DND-41 (cell line): ENCODE data around the gene ERGIC1.

ENCODE experiments used
- ATAC-seq: fragments of 200-7000 bp; cut with Tn5 transposase; 3 replicates; pipeline ENCODE4 v1.9.1; 2021; ENCODE audit warnings: low read depth; ENCODE audit not compliant: insufficient read depth
- DNase-seq: peaks from one replicate; pipeline ENCODE4 v3.0.0-alpha.2; 2020
- H2AFZ ChIP-seq: 2 replicates; pipeline ENCODE4 v1.6.0; 2012; ENCODE audit warnings: low read depth, low read length
- H3K27ac ChIP-seq: 2 replicates; pipeline ENCODE4 v1.5.1; 2012; ENCODE audit warnings: low read length, inconsistent platforms
- H3K27me3 ChIP-seq: fragments of 200-600 bp; sonication (generic); 2 replicates; pipeline ENCODE4 v1.6.0; 2012; ENCODE audit warnings: low read length, mild to moderate bottlenecking, inconsistent platforms; ENCODE audit not compliant: insufficient read depth, poor library complexity
- H3K36me3 ChIP-seq: 2 replicates; pipeline ENCODE4 v1.5.1; 2012; ENCODE audit warnings: low read length, inconsistent platforms; ENCODE audit not compliant: insufficient read depth
- H3K4me1 ChIP-seq: 2 replicates; pipeline ENCODE4 v1.5.1; 2012; ENCODE audit warnings: mild to moderate bottlenecking, low read length; ENCODE audit not compliant: insufficient read depth
- H3K4me2 ChIP-seq: 2 replicates; pipeline ENCODE4 v1.6.0; 2012; ENCODE audit warnings: mild to moderate bottlenecking, moderate library complexity, low read length, inconsistent platforms; ENCODE audit not compliant: insufficient read depth
- H3K4me3 ChIP-seq, 2 experiments: fragments of 200-600 bp in 1 of 2; shearing (Covaris generic) in 1 of 2; 2 replicates each; pipeline ENCODE4 v1.5.1; 2012 to 2016; ENCODE audit warnings: inconsistent platforms in 2 of 2, low read length in 2 of 2, mild to moderate bottlenecking in 2 of 2, low read depth in 1 of 2, moderate library complexity in 1 of 2
- H3K79me2 ChIP-seq: 2 replicates; pipeline ENCODE4 v1.6.0; 2012; ENCODE audit warnings: low read length, inconsistent platforms; ENCODE audit not compliant: insufficient read depth
- H3K9ac ChIP-seq: 2 replicates; pipeline ENCODE4 v1.6.0; 2012; ENCODE audit warnings: low read depth, mild to moderate bottlenecking, inconsistent platforms, low read length, moderate library complexity
- H3K9me3 ChIP-seq: 2 replicates; pipeline ENCODE4 v1.5.1; 2012; ENCODE audit warnings: low read length, moderate library complexity, mild to moderate bottlenecking, inconsistent platforms; ENCODE audit not compliant: insufficient read depth, severe bottlenecking
- H4K20me1 ChIP-seq: 2 replicates; pipeline ENCODE4 v1.6.0; 2012; ENCODE audit warnings: low read length; ENCODE audit not compliant: insufficient read depth
- CTCF ChIP-seq: IDR thresholded peaks from 2 replicates; pipeline ENCODE4 v1.5.1; 2012; ENCODE audit warnings: borderline replicate concordance, low read length, moderate library complexity, mild to moderate bottlenecking; ENCODE audit not compliant: poor library complexity, severe bottlenecking; ENCODE audit errors: extremely low read depth
- EZH2 ChIP-seq: IDR thresholded peaks from 3 replicates; pipeline ENCODE4 v1.6.1; 2012; ENCODE audit warnings: borderline replicate concordance, low read depth, mild to moderate bottlenecking, moderate library complexity, low read length, inconsistent platforms; ENCODE audit not compliant: severe bottlenecking

The ERGIC1 gene

DNA sequence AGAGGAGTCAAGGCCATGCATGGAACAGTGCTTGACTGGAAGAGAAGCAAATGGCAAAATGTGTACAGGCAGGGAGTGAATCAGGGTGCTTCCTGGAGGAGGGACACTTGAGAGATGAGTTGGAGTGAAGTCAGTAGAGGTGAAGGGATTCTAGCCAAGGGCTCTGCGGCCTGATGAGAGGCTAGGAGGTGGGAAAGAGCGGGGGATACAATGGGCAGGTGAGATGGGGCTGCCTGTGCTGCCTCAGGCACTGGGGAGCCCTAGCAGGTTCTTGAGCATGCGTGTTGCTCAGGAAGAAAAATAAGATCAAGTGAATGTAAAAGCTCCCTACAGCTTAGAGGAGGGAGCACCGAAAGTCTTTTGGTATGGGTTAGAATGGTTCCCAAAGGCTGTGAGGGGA, 22.3 kb downstream of the ERGIC1 start:
- no peaks in the 10 kb centered on the region for H3K36me3 ChIP-seq
- ATAC-seq (no peak), DNase-seq (no peak)
- H3K9ac ChIP-seq: no peak overlapping the region
- H3K4me3 ChIP-seq: no peak overlapping the region
- peaks cover 57% of the 10 kb centered on the region for H4K20me1 ChIP-seq
- no peak for TF ChIP-seq CTCF
- TF ChIP-seq EZH2: no peak
- no peak overlapping the region for H2AFZ ChIP-seq
- peaks cover 4% of the 10 kb centered on the region; the same call in 1 of the 2 replicates for H3K4me1 ChIP-seq
- H3K27me3 ChIP-seq: no peaks in the 10 kb centered on the region
- no peak overlapping the region for H3K27ac ChIP-seq
- H3K4me2 ChIP-seq: no peak overlapping the region
- peaks cover 43% of the 10 kb centered on the region for H3K79me2 ChIP-seq
- H3K9me3 ChIP-seq: no peaks in the 10 kb centered on the region

GRCh38 chr5:172857982-172858381, 23.9 kb downstream of the ERGIC1 start:
- H3K9me3 ChIP-seq: no peaks in the 10 kb centered on the region
- H3K4me3 ChIP-seq: no peak overlapping the region
- no peak for TF ChIP-seq CTCF
- TF ChIP-seq EZH2: no peak
- H3K36me3 ChIP-seq: no peaks in the 10 kb centered on the region
- no peak overlapping the region for H3K27ac ChIP-seq
- no peak overlapping the region for H2AFZ ChIP-seq
- H3K4me2 ChIP-seq: no peak overlapping the region
- peaks cover 30% of the 10 kb centered on the region for H3K79me2 ChIP-seq
- H3K27me3 ChIP-seq: no peaks in the 10 kb centered on the region
- H4K20me1 ChIP-seq: peaks cover 52% of the 10 kb centered on the region
- H3K4me1 ChIP-seq: peaks cover 4% of the 10 kb centered on the region; the same call in 1 of the 2 replicates
- no peak for ATAC-seq
- DNase-seq: no peak
- no peak overlapping the region for H3K9ac ChIP-seq

DNA sequence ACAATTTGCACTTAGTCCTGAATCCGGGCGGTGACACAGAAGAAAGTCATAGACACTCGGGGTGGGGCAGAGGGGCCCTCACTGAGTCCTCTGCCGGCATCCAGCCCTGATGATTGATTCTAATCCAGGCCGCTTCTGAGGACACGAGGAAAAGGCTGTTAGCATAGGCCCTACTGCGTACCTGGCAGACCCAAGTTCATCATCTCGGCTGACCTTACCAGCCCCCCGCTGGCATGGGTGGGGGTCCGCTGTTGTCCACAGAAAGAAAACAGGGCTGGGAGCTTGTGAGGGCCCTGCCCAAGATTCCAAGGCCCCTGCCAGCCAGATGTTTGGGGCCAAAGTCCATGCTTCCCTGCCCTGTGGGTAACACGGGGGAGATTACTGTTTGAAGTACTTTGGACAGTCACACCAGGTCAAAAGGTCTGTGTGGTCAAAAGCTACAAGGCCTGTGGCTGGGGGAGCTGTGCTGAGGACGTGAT, 24.5 kb downstream of the ERGIC1 start:
- no peaks in the 10 kb centered on the region for H3K36me3 ChIP-seq
- peaks cover 49% of the 10 kb centered on the region for H4K20me1 ChIP-seq
- H3K4me3 ChIP-seq: no peak overlapping the region
- H3K27ac ChIP-seq: no peak overlapping the region
- no peak overlapping the region for H3K4me2 ChIP-seq
- H2AFZ ChIP-seq: no peak overlapping the region
- no peaks in the 10 kb centered on the region for H3K27me3 ChIP-seq
- TF ChIP-seq CTCF (no peak), EZH2 (no peak)
- DNase-seq (no peak), ATAC-seq (no peak)
- no peak overlapping the region for H3K9ac ChIP-seq
- peaks cover 27% of the 10 kb centered on the region for H3K79me2 ChIP-seq
- peaks cover under 1% of the 10 kb centered on the region; the same call in 1 of the 2 replicates for H3K4me1 ChIP-seq
- no peaks in the 10 kb centered on the region for H3K9me3 ChIP-seq
